ENCODE data around the gene MYO5C.

- no peak for TF ChIP-seq CTCF (IDR thresholded peaks at IDR 0.05)
- TF ChIP-seq POLR2A (IDR thresholded peaks at IDR 0.05) = no peak
These were observed 115.3 kb downstream of the MYO5C start for GRCh38 chr15:52180196-52180835.

Measured in uterus (tissue), 2 donors.